Cardiac fibroblast (primary cell): ENCODE data around the gene CACNA1D.

ENCODE experiments used
- DNase-seq, 2 donors: peaks; one replicate each; pipeline versions ENCODE4 v3.0.0 to v3.0.0-alpha.2; 2010; ENCODE audit warnings: low read depth in 2 of 2
- H3K4me3 ChIP-seq, 2 donors: replicated peaks in 1 of 2; 1 replicate in 1 of 2; 2 replicates in 1 of 2; pipeline ENCODE4 v1.5.1; 2011; ENCODE audit warnings: low read depth in 2 of 2, low read length in 2 of 2, mild to moderate bottlenecking in 2 of 2, moderate library complexity in 1 of 2
- CTCF ChIP-seq: IDR thresholded peaks from one replicate; pipeline ENCODE4 v1.5.1; 2011; ENCODE audit warnings: low read depth, mild to moderate bottlenecking, low read length, inconsistent platforms

The CACNA1D gene

GRCh38 chr3:53550005-53550620 is 55.7 kb downstream of the CACNA1D start:
- DNase-seq: no peak
- TF ChIP-seq CTCF: no peak

GRCh38 chr3:53551324-53551723 is 56.9 kb downstream of the CACNA1D start:
- no peak for TF ChIP-seq CTCF
- DNase-seq: no peak
- no peak overlapping the region for H3K4me3 ChIP-seq

More at GRCh38 chr3:53550005-53550620, 55.7 kb downstream of the CACNA1D start:
- no peak overlapping the region for H3K4me3 ChIP-seq

- DNase-seq: no peak
- H3K4me3 ChIP-seq: no peak overlapping the region
- no peak for TF ChIP-seq CTCF
These were observed 58.3 kb downstream of the CACNA1D start for GRCh38 chr3:53552730-53553129.

GRCh38 chr3:53553200-53553599 is 58.8 kb downstream of the CACNA1D start:
- TF ChIP-seq CTCF: no peak
- DNase-seq: no peak
- H3K4me3 ChIP-seq: no peak overlapping the region

GRCh38 chr3:53554559-53555067 is 60.2 kb downstream of the CACNA1D start:
- H3K4me3 ChIP-seq: no peak overlapping the region
- DNase-seq: no peak
- no peak for TF ChIP-seq CTCF

GRCh38 chr3:53555068-53555588 is 60.7 kb downstream of the CACNA1D start:
- no peak overlapping the region for H3K4me3 ChIP-seq
- DNase-seq: no peak
- no peak for TF ChIP-seq CTCF
